Ishikawa (cell line): ENCODE measurements around the gene PCBP3.

Experiments used
- CEBPB ChIP-seq: IDR thresholded peaks from 2 replicates; pipeline ENCODE4 v1.6.1; 2012
- CREB1 ChIP-seq: IDR thresholded peaks from 2 replicates; pipeline ENCODE4 v1.6.1; 2012; ENCODE audit warnings: low read depth
- EGR1 ChIP-seq: IDR thresholded peaks from 2 replicates; pipeline ENCODE4 v1.6.1; 2012
- EP300 ChIP-seq: IDR thresholded peaks from 2 replicates; pipeline ENCODE4 v1.6.1; 2012; ENCODE audit warnings: borderline replicate concordance
- FOXM1 ChIP-seq: IDR thresholded peaks from 2 replicates; pipeline ENCODE4 v1.6.1; 2012; ENCODE audit warnings: low read depth, borderline replicate concordance
- MAX ChIP-seq: IDR thresholded peaks from 2 replicates; pipeline ENCODE4 v1.6.1; 2012
- NFIC ChIP-seq: IDR thresholded peaks from 2 replicates; pipeline ENCODE4 v1.6.1; 2012
- RAD21 ChIP-seq: IDR thresholded peaks from 2 replicates; pipeline ENCODE4 v1.6.1; 2012; ENCODE audit warnings: low read depth
- REST ChIP-seq: IDR thresholded peaks from 2 replicates; pipeline ENCODE4 v1.6.1; 2012; ENCODE audit warnings: low read depth, mild to moderate bottlenecking
- TAF1 ChIP-seq: IDR thresholded peaks from 2 replicates; pipeline ENCODE4 v1.6.1; 2012; ENCODE audit warnings: low read depth, mild to moderate bottlenecking
- TCF12 ChIP-seq: IDR thresholded peaks from 2 replicates; pipeline ENCODE4 v1.6.1; 2012; ENCODE audit warnings: low read depth
- TEAD4 ChIP-seq: IDR thresholded peaks from 2 replicates; pipeline ENCODE4 v1.6.1; 2012
- YY1 ChIP-seq: IDR thresholded peaks from 2 replicates; pipeline ENCODE4 v1.6.1; 2012; ENCODE audit warnings: low read depth
- ZBTB7A ChIP-seq: IDR thresholded peaks from 2 replicates; pipeline ENCODE4 v1.6.1; 2012; ENCODE audit warnings: low read depth

The PCBP3 gene

DNA sequence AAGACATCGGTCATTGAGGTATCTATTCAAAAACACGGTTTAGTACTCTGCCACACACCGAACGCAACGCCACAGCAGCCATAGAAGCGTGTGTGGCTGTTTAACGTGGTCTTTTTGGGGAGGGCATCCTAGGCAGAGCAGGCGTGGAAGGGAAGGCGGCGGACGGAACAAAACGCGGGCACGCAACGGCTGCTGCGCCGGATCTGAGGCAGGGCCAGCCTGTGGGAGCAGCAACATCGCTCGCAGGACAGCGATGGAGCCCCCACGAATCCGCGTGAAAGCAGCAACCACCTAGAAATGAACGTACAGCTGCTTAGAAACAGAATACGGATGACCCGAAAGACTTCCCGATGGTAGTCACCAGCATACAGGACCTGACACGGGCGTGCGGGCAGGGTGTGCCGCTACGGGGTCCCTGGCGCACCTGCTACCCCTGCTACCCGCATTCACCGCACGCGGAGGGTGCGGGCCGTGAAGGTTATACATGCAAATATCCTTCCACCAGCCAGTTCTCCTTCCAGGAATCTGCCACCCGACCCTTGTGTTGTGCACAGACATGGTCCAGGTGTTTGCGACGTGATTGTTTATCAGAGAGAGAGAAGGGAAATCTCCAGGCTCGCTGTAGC lies 223.6 kb downstream of the PCBP3 start:
- no peak for TF ChIP-seq YY1

GRCh38 chr21:45867671-45868081 lies 224.2 kb downstream of the PCBP3 start:
- TF ChIP-seq FOXM1 (no peak), ZBTB7A (no peak), TCF12 (no peak), MAX (no peak), YY1 (no peak), CREB1 (no peak), REST (no peak)

DNA sequence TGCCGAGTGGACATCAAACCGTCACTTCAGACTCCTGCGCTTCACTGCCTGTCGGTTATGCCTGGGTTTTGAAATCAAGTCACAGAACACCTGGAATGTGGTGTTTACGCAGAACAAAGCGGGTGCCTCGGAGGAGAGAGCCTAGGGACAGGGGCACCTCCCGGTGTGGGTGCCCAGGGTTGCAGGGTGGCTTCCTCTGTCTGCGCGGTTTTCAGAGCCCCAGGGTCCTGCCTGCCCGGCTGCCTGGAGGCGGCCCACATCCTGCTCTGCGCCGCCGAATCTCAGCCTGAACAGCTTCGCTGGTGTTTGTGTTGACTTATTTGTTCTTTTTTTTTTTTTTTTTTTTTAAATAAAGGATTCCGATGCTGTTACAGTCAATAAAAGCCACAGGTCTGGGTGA lies 224.6 kb downstream of the PCBP3 start:
- TF ChIP-seq TEAD4 (no peak), NFIC (no peak), YY1 (no peak), EP300 (no peak), CEBPB (no peak), EGR1 (no peak), RAD21 (no peak), CREB1 (no peak), TAF1 (no peak), TCF12 (no peak), FOXM1 (no peak), ZBTB7A (no peak), MAX (no peak), REST (no peak)

DNA sequence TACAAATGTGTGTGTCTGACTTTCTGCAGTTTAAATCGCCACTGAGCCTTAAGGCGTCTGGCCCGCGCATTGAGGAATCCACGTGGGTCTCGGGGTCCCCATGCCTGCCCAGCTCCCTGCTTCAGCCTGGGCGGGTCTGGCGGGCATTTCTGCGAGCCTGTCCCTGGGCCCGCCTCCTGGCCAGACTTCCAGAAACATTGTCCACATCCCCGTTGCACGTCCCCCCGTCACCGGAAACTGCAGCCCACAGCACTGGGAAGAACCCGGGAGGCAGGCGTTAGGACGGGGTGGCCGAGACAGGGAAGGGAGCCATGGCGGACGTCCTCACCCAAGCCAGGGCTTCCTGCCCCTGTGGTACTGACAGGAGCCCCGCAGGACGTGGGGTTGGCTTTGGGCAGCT lies 225.0 kb downstream of the PCBP3 start:
- no peak for TF ChIP-seq EGR1
- no peak for TF ChIP-seq MAX

GRCh38 chr21:45869121-45870007 lies 225.8 kb downstream of the PCBP3 start:
- TF ChIP-seq FOXM1, result no peak
- no peak for TF ChIP-seq ZBTB7A
- TF ChIP-seq TAF1, result no peak
- no peak for TF ChIP-seq NFIC
- no peak for TF ChIP-seq RAD21
- no peak for TF ChIP-seq YY1
- no peak for TF ChIP-seq CREB1
- no peak for TF ChIP-seq REST
- no peak for TF ChIP-seq EGR1
